GM19025 (cell line): ENCODE measurements around the gene TAP2.

Experiments
- ATAC-seq: cut with Tn5 transposase; IDR thresholded peaks from one replicate; pipeline ENCODE4 v1.9.1; 2021; ENCODE audit warnings: mild to moderate bottlenecking, low read depth, moderate library complexity; ENCODE audit not compliant: unreplicated experiment

Gene TAP2

DNA sequence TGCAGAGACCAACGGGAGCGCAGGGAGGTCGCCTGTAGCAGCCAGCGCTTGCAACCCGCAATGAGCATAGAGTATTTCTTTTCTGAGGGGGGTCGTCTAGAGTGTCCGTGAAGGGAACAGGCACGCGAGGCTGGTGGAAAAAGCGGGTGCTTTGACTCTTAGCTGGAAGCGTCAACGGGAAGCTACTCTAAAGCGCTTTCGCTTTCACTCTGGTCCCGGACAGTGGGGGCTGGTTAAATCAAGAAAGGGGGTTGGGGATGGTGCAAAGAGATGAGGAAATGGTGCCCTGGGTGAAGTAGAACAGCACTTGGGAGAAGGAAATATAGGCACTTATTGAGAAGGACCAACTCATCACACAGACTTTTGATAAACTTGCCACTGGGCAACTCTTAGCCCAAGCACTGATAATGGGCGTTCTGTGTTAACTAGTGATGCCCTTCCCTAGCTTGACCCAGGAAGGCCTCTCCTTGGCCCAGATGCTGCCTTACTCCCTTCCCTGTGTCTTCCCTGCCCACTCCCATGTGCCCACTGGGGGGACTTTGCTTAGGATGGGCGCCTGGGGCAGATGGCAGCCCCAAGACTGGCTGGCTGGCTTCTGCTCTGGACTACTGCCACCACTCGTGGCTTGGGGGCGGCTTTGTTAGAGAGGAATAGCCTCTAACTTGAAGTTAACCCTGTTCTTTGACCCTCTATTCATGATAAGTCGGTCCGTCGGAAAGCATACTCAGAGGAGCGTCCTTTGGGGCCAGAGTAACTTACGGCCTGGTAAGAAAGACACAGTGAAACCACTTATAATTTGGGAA lies 16.0 kb upstream of the TAP2 start:
- no peak for ATAC-seq

DNA sequence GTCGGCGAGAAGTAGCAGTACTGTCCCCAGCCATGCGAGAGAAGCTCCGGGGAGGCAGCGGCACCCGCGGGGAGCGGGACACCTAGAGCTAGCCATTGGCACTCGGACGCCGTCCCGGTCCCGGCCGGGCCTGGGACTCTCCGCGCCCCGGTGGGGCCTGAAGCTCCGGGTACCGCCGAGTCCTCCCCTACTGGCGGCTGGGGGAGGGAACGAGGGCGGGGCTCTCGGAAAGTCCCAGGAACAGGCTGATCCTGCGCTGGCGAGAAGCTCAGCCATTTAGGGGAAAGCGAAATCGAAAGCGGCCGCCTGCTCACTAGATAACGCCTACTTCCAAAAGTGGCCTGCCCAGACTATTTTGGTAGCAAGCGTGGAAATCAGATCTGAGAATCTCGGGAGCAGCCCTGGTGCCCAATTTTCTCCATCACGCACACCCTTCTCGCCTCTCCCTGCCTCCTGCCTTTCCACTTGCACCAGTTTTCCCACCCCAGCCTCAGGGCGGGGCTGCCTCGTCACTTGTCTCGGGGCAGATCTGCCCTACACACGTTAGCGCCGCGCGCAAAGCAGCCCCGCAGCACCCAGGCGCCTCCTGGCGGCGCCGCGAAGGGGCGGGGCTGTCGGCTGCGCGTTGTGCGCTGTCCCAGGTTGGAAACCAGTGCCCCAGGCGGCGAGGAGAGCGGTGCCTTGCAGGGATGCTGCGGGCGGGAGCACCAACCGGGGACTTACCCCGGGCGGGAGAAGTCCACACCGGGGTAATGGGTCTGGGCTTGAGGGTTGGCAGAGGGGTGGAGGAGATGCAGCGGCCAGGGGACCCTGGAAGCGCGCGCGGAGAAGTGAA lies 15.2 kb upstream of the TAP2 start, which contains the start of the genes PSMB9 and TAP1:
PSMB9 (plus strand) TSS at position 652 of the 835 bp plus-strand sequence; CDS start at position 690, 38 bp downstream.
TAP1 (minus strand) TSS at position 164 of the 835 bp plus-strand sequence; CDS start at position 96, 68 bp downstream.
- ATAC-seq: peak; percentile 78

GRCh38 chr6:32852844-32853540 lies 14.5 kb upstream of the TAP2 start:
- ATAC-seq: peak; percentile 6

- ATAC-seq: no peak
Observed at GRCh38 chr6:32852018-32852843, 13.7 kb upstream of the TAP2 start.

- ATAC-seq: no peak
Observed at GRCh38 chr6:32851025-32851424, 12.5 kb upstream of the TAP2 start.

- ATAC-seq: no peak
Observed at GRCh38 chr6:32849126-32849525, 10.6 kb upstream of the TAP2 start.

DNA sequence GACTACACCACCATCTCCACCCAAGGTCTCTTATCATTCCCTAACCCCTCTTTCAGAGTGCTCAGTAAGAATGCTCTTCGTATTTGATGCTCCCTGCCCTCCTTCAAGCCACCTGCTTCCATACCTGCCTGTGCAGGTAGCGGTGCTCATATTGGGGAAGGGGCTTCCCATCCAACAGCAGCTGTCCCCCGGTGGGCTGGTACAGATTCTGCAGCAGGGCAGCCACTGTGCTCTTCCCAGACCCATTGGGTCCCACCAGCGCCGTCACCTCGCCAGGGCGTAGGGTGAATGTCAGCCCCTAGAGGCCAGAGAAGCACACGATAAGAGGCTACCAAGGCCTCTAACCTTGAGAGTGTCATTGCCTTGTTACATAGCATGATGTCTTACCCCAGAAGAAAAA lies 9.3 kb upstream of the TAP2 start:
- no peak for ATAC-seq

GRCh38 chr6:32847004-32847403 lies 8.5 kb upstream of the TAP2 start:
- no peak for ATAC-seq

GRCh38 chr6:32845384-32845884 lies 6.9 kb upstream of the TAP2 start:
- no peak for ATAC-seq

GRCh38 chr6:32844839-32845383 lies 6.4 kb upstream of the TAP2 start:
- no peak for ATAC-seq

DNA sequence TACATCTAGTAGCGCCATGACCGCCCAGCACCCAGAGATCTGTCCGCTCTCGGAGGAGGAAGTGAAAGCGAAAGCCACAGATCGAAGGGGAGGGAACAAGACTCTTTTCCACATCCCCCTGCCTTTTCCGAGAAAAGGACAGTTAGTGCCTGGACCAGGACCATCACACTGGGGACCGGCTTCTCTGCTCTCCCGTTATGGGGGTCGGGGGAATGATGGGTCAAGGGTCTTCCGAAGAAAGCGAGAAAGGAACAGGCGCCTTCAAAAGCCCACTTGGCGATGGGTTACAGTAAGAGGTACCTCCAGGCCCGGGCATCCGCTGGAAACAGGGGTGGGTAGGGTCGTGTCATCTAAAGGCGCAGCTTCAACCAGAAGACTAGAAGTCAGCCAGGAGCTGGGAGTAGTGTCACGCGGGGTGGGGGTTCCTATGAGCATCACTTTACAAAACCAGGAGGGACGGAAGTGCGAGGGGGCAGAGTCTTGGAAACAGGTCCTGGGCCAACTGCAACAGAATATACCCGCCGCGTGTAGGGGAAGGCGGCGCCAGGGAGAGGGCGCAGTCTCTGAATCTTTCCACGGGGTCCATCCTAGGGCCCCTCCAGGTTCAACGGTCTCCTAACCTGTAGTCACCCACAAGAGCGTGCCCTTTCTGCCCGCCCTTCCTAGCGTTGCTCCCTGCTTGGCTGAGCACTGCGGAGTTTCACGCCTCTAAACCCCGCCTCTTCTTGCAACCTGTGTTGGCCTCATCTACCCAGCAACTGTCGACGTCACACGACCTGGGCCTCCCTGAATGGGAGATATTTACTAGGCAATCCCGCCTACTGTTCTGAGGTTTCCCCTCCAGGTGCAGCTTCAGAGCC lies 5.7 kb upstream of the TAP2 start, which contains the start of gene PSMB8:
PSMB8 (minus strand) TSS at position 69 of the 860 bp plus-strand sequence; CDS start at position 18, 51 bp downstream.
- peak; percentile 64 for ATAC-seq

GRCh38 chr6:32843331-32843978 lies 4.9 kb upstream of the TAP2 start:
- ATAC-seq: no peak

DNA sequence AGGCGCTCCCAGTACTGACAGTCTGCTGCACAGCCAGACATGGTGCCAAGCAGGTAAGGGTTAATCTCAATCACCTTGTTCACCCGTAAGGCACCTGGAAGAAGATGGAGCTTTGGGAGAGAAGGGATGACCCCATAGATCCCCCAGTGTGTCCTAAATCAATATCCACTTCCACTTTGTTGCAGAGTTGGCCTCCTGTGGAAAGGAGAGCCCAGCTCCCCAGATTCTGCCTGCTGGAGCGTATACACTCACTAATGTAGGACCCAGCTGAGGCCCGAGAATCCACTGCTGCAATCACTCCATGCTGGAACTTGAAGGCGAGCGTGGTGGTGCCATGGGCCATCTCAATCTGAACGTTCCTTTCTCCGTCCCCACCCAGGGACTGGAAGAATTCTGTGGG lies 4.2 kb upstream of the TAP2 start:
- ATAC-seq: no peak

DNA sequence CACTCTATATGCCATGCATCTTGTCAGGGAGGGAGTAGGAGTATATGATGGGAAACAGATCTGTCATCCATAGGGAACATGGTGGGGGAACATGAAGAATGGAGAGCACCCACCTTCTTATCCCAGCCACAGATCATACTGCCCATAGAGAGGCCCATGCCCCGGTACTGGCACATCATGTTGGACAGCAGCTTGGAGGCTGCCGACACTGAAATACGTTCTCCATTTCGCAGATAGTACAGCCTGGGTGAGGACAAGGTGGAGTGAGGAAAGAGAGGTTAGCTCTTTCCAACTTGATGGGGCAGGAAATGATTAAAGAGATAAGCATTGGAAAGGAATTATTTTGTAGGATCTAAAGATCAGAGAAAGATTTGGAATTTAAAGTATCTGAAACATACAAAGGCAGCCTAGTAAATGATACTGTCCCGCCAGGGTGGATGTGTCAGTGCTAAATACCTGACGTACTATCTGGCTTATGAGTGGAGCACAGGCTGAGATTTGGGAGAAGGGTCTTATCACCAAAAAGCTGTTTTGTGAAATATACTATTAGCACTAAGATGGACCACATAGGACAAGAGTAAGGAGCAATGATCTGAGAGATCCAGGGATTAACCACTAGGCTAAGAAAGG lies 3.6 kb upstream of the TAP2 start:
- ATAC-seq: no peak

DNA sequence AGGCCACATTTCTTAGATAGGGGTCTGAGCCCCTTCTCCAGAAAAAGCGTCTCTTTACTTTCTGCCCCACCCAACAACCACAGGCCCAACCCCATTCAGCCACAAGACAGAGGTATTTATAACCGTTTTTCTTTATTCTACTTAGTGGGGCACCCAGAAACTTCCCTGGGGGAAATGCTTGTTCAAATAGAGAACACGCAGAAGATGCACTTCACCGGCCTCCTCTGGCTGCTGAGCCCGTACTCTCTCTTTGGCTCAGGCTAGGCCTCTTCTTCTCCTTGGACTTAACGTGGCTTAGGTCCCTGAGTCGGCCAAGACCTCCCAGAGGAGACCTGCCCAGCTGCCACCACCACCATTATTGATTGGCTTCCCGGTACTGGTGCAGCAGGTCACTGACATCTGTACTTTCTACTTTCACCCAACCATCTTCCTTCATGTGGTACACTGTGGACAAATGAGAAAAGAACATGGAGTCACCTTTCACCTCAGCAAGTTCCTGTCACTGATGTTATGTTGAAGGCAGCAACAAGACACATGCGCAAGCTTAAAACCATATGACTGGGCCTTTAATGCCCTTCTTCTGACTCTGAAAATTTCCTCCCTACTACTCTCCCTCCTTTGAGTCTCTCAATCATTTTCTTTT lies 2.2 kb upstream of the TAP2 start:
- ATAC-seq: no peak

DNA sequence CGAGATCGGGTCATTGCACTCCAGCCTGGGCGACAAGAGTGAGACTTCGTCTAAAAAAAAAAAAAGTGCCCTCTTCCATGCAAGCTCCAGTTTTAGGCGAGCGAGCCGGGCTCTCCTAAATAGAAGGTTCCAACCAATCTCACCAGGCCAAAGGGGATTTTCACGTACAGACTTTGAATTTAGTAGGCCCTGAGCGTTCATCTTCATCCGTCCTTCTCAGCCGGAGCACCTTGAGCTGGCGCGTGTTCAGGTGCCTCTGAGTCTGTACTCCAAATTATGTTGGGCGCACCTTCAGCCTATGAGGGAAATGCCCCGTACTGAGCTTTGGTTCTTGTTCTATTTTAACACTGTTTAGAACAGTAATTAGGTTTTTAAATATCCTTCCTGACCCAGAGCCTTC lies 817 bp upstream of the TAP2 start:
- ATAC-seq: no peak

GRCh38 chr6:32837651-32838113 lies 857 bp downstream of the TAP2 start:
- ATAC-seq: no peak
